GM23248 (cell line): ENCODE results near the gene ENO2. TPM values are rescaled to one million over a fixed set of nuclear protein-coding genes. Genes with fewer than 3 reads are reported as not detected.
"Not testable (repeated sequence)": the region's sequence is repeated elsewhere in the genome, so short reads cannot be mapped to it uniquely, and the experiment has no call there.

Experiments
- DNase-seq: peaks from one replicate; pipeline ENCODE4 v3.0.0-alpha.2; 2015
- H2AFZ ChIP-seq: fragments of 200-600 bp; sonication (generic); 2 replicates; pipeline ENCODE4 v1.6.1; 2016; ENCODE audit warnings: antibody characterized with exemption
- H3F3A ChIP-seq: fragments of 200-600 bp; sonication (generic); 2 replicates; pipeline ENCODE4 v1.6.1; 2016; ENCODE audit warnings: mild to moderate bottlenecking, antibody characterized with exemption, mixed run types; ENCODE audit not compliant: insufficient read depth
- H3K27ac ChIP-seq: fragments of 200-600 bp; sonication (generic); 2 replicates; pipeline ENCODE4 v1.5.1; 2016; ENCODE audit warnings: mild to moderate bottlenecking
- H3K27me3 ChIP-seq: fragments of 200-600 bp; sonication (generic); replicated peaks from 2 replicates; pipeline ENCODE4 v1.6.1; 2016; ENCODE audit warnings: mild to moderate bottlenecking; ENCODE audit not compliant: insufficient read depth
- H3K36me3 ChIP-seq: fragments of 200-600 bp; sonication (generic); 2 replicates; pipeline ENCODE4 v1.6.1; 2016; ENCODE audit warnings: low read depth, mild to moderate bottlenecking
- H3K4me1 ChIP-seq: fragments of 200-600 bp; sonication (generic); 2 replicates; pipeline ENCODE4 v1.6.1; 2016; ENCODE audit warnings: mild to moderate bottlenecking; ENCODE audit not compliant: insufficient read depth
- H3K4me2 ChIP-seq: fragments of 200-600 bp; sonication (generic); one replicate; pipeline ENCODE4 v1.6.1; 2016; ENCODE audit warnings: mild to moderate bottlenecking; ENCODE audit not compliant: unreplicated experiment
- H3K4me3 ChIP-seq: fragments of 200-600 bp; sonication (generic); 2 replicates; pipeline ENCODE4 v1.5.1; 2016; ENCODE audit warnings: mild to moderate bottlenecking
- H3K79me2 ChIP-seq: fragments of 200-600 bp; sonication (generic); 2 replicates; pipeline ENCODE4 v1.6.1; 2016; ENCODE audit warnings: mild to moderate bottlenecking; ENCODE audit not compliant: insufficient read depth
- H3K9ac ChIP-seq: fragments of 200-600 bp; sonication (generic); 2 replicates; pipeline ENCODE4 v1.6.1; 2016; ENCODE audit warnings: mild to moderate bottlenecking
- H3K9me2 ChIP-seq: fragments of 200-600 bp; sonication (generic); 2 replicates; pipeline ENCODE4 v1.6.1; 2016; ENCODE audit warnings: mixed run types, mild to moderate bottlenecking, moderate library complexity; ENCODE audit not compliant: insufficient read depth
- H3K9me3 ChIP-seq: fragments of 200-600 bp; sonication (generic); one replicate; pipeline ENCODE4 v1.6.1; 2017; ENCODE audit warnings: low read depth
- H4K20me1 ChIP-seq: fragments of 200-600 bp; sonication (generic); 2 replicates; pipeline ENCODE4 v1.6.0; 2016; ENCODE audit not compliant: insufficient read depth
- EZH2 ChIP-seq: fragments of 200-600 bp; sonication (generic); IDR thresholded peaks from 2 replicates; pipeline ENCODE4 v1.6.1; 2018; ENCODE audit warnings: antibody characterized with exemption, mild to moderate bottlenecking; ENCODE audit not compliant: insufficient read depth, poor library complexity, severe bottlenecking
- EZH2phosphoT487 ChIP-seq: fragments of 200-600 bp; sonication (generic); IDR thresholded peaks from 2 replicates; pipeline ENCODE4 v1.6.1; 2018; ENCODE audit warnings: antibody characterized with exemption, moderate library complexity, mild to moderate bottlenecking, low read depth; ENCODE audit not compliant: insufficient read depth
- WGBS, 2 experiments: methylation state at CpG; one replicate each; pipeline ENCODE4 v1.1.6; 2015 to 2017; ENCODE audit warnings: low lambda C conversion rate in 2 of 2, low coverage in 1 of 2; ENCODE audit errors: missing lambda C conversion rate in 2 of 2; 5-methylcytosine and 5-hydroxymethylcytosine counted together
- in situ Hi-C: fragments of 300-500 bp; cut with MboI; formaldehyde crosslinking; loops from 2 replicates; pipeline ENCODE4 v1.15.0; 2020
- polyA plus RNA-seq: library from polyadenylated mRNA; unstranded; fragments of >200 nt; fragmentation: Nextera tagmentation; extraction: Ambion mirVana; gene quantifications from 2 replicates; pipeline ENCODE4 v1.2.1, GENCODE V29; 2016
- total RNA-seq: library from RNA; depleted of rRNA; stranded (reverse); fragments of >200 nt; shearing (Covaris generic); gene quantifications from 2 replicates; pipeline ENCODE4 v1.2.3, GENCODE V29; 2014; rRNA removed

Gene ENO2
- total RNA-seq (10.1 and 16.3 TPM in 2 replicates), polyA plus RNA-seq (32.8 and 34.2 TPM in 2 replicates)

- in situ Hi-C loops: no loop called here
- Histone ChIP-seq H3K4me3 (peak within 1 kb of the TSS; percentile 94), H3K79me2 (peaks cover 11% of the 10 kb centered on the region; the same call in 1 of the 2 replicates), H3F3A (no peaks in the 10 kb centered on the region), H4K20me1 (no peaks in the 10 kb centered on the region), H3K36me3 (no peaks in the 10 kb centered on the region), H3K9me2 (no peaks in the 10 kb centered on the region), H3K9ac (peak within 1 kb of the TSS; percentile 82), H3K4me1 (peaks cover 10% of the 10 kb centered on the region; the same call in 1 of the 2 replicates), H2AFZ (peak within 1 kb of the TSS; percentile 89), H3K27me3 (no peaks in the 10 kb centered on the region), H3K27ac (no peak within 1 kb of the TSS), H3K9me3 (no peaks in the 10 kb centered on the region), H3K4me2 (peak within 1 kb of the TSS; percentile 86)
- 1 to 2% methylated on average over 51 to 68 of the region's 68 CpGs for WGBS, 2 experiments
- DNase-seq: peak; percentile 92
- no peak for TF ChIP-seq EZH2
- no peak for TF ChIP-seq EZH2phosphoT487
These were observed at the start of gene ENO2 for GRCh38 chr12:6914246-6914946. Gene ENO2 (plus strand): TSS chr12:6914580. CDS start chr12:6915833, 1,253 bp downstream.

GRCh38 chr12:6865307-6865706 is 49.1 kb upstream of the ENO2 start:
- H3K27ac ChIP-seq, H3K9me2 ChIP-seq, DNase-seq, H4K20me1 ChIP-seq, H3K9ac ChIP-seq, H3K9me3 ChIP-seq, H2AFZ ChIP-seq, H3K4me3 ChIP-seq, H3K4me2 ChIP-seq, in situ Hi-C loops, H3K27me3 ChIP-seq: not testable (repeated sequence)
- peaks cover 29% of the 10 kb centered on the region for H3K79me2 ChIP-seq
- WGBS, 2 experiments: 81 to 82% methylated on average over 5 of the region's 5 CpGs
- H3K36me3 ChIP-seq: peaks cover 25% of the 10 kb centered on the region
- H3K4me1 ChIP-seq: peaks cover 21% of the 10 kb centered on the region
- peaks cover 25% of the 10 kb centered on the region for H3F3A ChIP-seq

DNA sequence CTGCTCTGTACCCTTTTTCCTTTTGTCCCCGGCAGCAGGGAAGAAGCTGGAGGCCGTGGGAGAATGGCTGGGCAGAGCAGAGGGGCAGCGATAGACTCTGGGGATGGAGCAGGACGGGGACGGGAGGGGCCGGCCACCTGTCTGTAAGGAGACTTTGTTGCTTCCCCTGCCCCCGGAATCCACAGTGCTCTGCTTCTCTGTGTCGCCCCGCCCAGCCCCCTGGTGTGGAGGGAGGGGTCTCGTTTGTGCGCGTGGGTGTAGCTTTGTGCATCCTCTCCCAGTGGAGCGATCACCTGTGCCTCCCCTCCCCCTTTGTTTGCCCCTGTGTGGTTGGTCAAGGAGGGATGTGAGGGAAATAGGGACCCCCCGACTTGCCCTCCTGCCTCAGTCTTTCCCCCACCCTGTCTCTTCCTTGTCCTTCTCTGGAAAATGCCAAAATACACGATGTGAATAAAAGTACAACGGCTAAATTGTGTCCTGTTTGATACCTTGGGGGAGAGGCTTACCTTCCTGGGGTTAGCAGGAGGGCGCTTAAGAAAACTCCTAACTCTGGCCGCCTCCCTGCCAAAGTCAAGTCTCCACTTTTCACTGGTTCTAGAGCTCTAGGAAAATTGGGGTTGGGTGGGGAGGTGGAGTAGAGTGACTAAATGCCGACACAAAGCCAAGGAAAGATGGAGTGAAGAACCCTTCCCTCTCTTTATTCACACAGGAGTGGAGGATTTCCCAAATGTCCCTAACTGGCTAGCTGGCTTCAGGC is 48.0 kb upstream of the ENO2 start:
- Histone ChIP-seq H3K27me3 (no peaks in the 10 kb centered on the region), H3K4me1 (peaks cover 31% of the 10 kb centered on the region), H2AFZ (peak overlapping the region; percentile 78), H3K4me3 (peak overlapping the region; percentile 99), H4K20me1 (no peaks in the 10 kb centered on the region; the same call in 1 of the 2 replicates), H3K9ac (peak overlapping the region; percentile 92), H3K4me2 (peak overlapping the region; percentile 88), H3K9me3 (no peaks in the 10 kb centered on the region), H3K79me2 (peaks cover 38% of the 10 kb centered on the region), H3K36me3 (peaks cover 27% of the 10 kb centered on the region), H3F3A (peaks cover 35% of the 10 kb centered on the region), H3K27ac (peak overlapping the region; percentile 51), H3K9me2 (no peaks in the 10 kb centered on the region)
- no peak for DNase-seq
- in situ Hi-C loops: no loop called here
- 78 to 79% methylated on average over 16 to 19 of the region's 19 CpGs for WGBS, 2 experiments
- no peak for TF ChIP-seq EZH2
- no peak for TF ChIP-seq EZH2phosphoT487

DNA sequence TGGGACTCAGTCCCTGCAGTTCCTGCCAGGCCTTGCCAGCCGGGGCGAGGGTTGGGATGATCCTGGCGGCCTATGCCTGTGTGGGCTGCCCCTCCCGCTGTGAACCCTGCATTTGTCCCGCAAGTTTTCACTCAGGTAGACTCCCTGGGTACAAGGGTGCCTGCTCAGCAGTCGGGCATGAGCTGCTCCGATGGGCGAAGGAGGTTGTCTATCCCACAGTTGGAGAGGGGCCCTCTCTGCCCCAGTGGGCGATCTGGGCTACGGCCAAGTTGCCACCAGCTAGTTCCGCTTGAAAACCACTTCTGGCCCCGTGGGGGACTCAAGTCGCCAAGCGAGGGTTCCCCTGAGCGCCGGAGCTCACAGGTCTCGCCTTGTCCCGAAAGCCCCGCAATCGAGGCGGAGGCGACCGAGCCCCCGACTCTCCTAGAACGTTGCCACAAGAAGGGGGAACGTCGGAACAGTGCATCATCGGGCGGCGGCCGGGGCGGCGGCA is 47.4 kb upstream of the ENO2 start:
- Histone ChIP-seq H3K9me2 (no peaks in the 10 kb centered on the region), H3K36me3 (peaks cover 27% of the 10 kb centered on the region)
- in situ Hi-C loops: no loop called here

More for the DNA sequence above, 47.4 kb upstream of the ENO2 start:
- 2 to 4% methylated on average over 32 to 33 of the region's 33 CpGs for WGBS, 2 experiments
- Histone ChIP-seq H3F3A (peaks cover 40% of the 10 kb centered on the region), H3K79me2 (peaks cover 38% of the 10 kb centered on the region), H3K9me3 (no peaks in the 10 kb centered on the region), H3K9ac (peak overlapping the region; percentile 92), H3K27ac (peak overlapping the region; percentile 51), H3K4me3 (peak overlapping the region; percentile 99), H3K27me3 (no peaks in the 10 kb centered on the region), H3K4me2 (peak overlapping the region; percentile 88), H2AFZ (peak overlapping the region; percentile 78), H3K4me1 (peaks cover 37% of the 10 kb centered on the region), H4K20me1 (no peaks in the 10 kb centered on the region; the same call in 1 of the 2 replicates)
- TF ChIP-seq EZH2phosphoT487 (no peak), EZH2 (no peak)
- DNase-seq: peak; percentile 44
